NT2/D1 (cell line): ENCODE data around the gene CCDC68.

Experiments used
- DNase-seq: peaks from one replicate; pipeline ENCODE4 v3.0.0-alpha.2; 2011; ENCODE audit warnings: low read depth, low spot score
- H3K27me3 ChIP-seq: 2 replicates; pipeline ENCODE4 v1.6.0; 2011; ENCODE audit warnings: mild to moderate bottlenecking; ENCODE audit not compliant: insufficient read length, insufficient read depth
- H3K36me3 ChIP-seq: 2 replicates; pipeline ENCODE4 v1.6.1; 2011; ENCODE audit warnings: mild to moderate bottlenecking, low read length, mixed read lengths; ENCODE audit not compliant: insufficient read depth, insufficient read length
- H3K4me1 ChIP-seq: 2 replicates; pipeline ENCODE4 v1.5.1; 2011; ENCODE audit not compliant: insufficient read depth, insufficient read length
- H3K4me3 ChIP-seq: 2 replicates; pipeline ENCODE4 v1.5.1; 2011; ENCODE audit warnings: low read depth; ENCODE audit not compliant: insufficient read length
- H3K9ac ChIP-seq: 2 replicates; pipeline ENCODE4 v1.6.0; 2011; ENCODE audit warnings: low read depth; ENCODE audit not compliant: insufficient read length
- H3K9me3 ChIP-seq: 2 replicates; pipeline ENCODE4 v1.5.1; 2011; ENCODE audit warnings: mild to moderate bottlenecking, low read length; ENCODE audit not compliant: insufficient read depth
- SUZ12 ChIP-seq: IDR thresholded peaks from 2 replicates; pipeline ENCODE4 v1.6.1; 2011; ENCODE audit not compliant: insufficient read length, insufficient read depth; ENCODE audit errors: extremely low read depth
- YY1 ChIP-seq: IDR thresholded peaks from 2 replicates; pipeline ENCODE4 v1.6.1; 2011; ENCODE audit not compliant: insufficient read length, insufficient read depth
- ZNF274 ChIP-seq: IDR thresholded peaks from 2 replicates; pipeline ENCODE4 v1.6.1; 2011; ENCODE audit warnings: mild to moderate bottlenecking, low read depth, low read length

CCDC68 gene

DNA sequence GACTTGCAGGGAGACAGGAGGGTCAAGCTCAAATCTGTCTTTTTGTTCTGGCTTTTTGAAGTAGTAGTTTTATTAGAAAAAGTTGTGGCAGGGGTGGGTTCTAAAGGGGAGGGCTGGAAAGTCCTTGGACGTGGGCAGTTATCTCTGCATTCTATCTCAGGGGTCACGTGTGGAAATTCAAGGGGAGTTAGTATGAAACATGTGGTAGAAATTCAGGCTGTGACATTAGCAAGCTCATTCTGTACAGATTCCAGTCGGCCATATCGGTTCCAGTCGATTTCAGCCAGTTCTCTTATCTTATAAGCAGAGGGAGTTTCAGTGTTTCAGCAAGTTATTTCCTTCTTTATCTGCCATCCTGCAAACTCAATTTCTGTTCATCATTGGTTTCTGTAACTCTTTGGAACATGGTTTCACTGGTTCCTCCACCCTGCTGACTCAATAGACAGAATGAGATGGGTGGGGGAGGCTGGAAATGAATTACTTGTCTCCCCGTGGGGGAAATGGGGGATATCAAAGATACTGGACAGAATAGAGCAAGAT lies 78.0 kb downstream of the CCDC68 start:
- DNase-seq, result no peak
- Histone ChIP-seq H3K4me1 (no peaks in the 10 kb centered on the region), H3K9me3 (no peaks in the 10 kb centered on the region), H3K36me3 (no peaks in the 10 kb centered on the region), H3K4me3 (no peak overlapping the region), H3K9ac (no peak overlapping the region), H3K27me3 (no peaks in the 10 kb centered on the region)
- no peak for TF ChIP-seq ZNF274
- TF ChIP-seq SUZ12, result no peak

DNA sequence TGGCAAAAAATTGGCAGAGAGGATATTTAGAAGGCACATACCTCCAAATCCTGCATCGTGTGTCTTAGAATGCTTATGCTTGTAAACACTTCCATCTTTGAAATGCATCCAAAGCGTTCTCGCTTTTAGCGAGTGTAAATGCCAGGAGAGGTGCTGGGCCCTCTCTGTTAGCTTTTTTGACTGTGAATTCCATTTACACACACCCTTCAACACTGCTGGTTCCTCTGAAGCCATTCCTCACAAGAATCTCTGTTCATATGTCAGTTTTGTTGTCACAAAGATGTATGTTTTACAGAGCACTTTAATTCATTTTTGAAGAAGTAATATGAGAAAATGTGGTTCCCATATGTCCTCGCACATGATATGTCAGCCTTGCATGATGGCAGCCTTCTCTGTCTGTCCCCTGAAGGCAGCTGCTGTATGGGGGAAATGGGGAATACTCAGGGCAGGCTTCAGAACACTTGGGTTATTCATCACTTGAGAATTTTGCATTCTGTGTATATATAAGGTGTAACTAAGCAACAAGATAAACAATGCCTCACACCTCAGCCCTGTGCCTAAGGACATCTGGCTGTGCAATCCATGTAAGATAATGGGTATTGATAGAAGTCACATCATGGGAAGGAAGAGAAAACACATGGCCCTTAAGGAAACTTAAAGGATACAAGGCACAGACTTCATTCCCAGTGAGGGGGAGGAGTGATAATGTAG lies 78.7 kb downstream of the CCDC68 start:
- no peaks in the 10 kb centered on the region for H3K27me3 ChIP-seq
- H3K36me3 ChIP-seq, result no peaks in the 10 kb centered on the region
- H3K9ac ChIP-seq, result no peak overlapping the region
- H3K9me3 ChIP-seq, result no peaks in the 10 kb centered on the region
- H3K4me3 ChIP-seq, result no peak overlapping the region
- peak; percentile 1 for DNase-seq
- TF ChIP-seq SUZ12, result no peak
- no peak for TF ChIP-seq YY1
- no peak for TF ChIP-seq ZNF274
- no peaks in the 10 kb centered on the region for H3K4me1 ChIP-seq

DNA sequence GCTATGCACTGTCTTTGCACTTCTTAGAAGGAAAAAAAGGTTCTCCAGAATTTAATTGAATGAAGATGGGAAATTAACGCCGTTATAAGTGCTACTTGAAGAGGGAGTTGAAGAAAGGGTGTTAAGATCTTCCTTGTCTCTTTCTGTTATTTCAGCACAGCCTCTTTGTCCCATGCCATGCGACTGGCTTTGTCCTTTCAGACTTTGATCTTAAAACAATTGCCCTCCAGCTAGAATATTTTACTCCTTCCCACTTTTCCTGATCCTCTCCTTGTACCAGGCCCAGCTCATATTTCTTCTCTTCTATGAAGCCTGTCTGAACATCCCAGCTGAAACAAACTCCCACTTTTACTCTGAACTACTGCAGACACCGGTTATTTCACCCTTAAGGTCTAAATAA lies 79.6 kb downstream of the CCDC68 start:
- TF ChIP-seq YY1 (no peak), ZNF274 (no peak), SUZ12 (no peak)

GRCh38 chr18:54878659-54879358 lies 80.5 kb downstream of the CCDC68 start:
- Histone ChIP-seq H3K9me3 (no peaks in the 10 kb centered on the region), H3K4me1 (no peaks in the 10 kb centered on the region), H3K36me3 (no peaks in the 10 kb centered on the region), H3K27me3 (no peaks in the 10 kb centered on the region), H3K9ac (no peak overlapping the region), H3K4me3 (no peak overlapping the region)
- TF ChIP-seq ZNF274 (no peak), SUZ12 (no peak), YY1 (no peak)
- DNase-seq, result no peak

More for the DNA sequence above, 79.6 kb downstream of the CCDC68 start:
- Histone ChIP-seq H3K27me3 (no peaks in the 10 kb centered on the region), H3K4me3 (no peak overlapping the region), H3K9ac (no peak overlapping the region), H3K4me1 (no peaks in the 10 kb centered on the region), H3K9me3 (no peaks in the 10 kb centered on the region), H3K36me3 (no peaks in the 10 kb centered on the region)
- DNase-seq, result no peak

DNA sequence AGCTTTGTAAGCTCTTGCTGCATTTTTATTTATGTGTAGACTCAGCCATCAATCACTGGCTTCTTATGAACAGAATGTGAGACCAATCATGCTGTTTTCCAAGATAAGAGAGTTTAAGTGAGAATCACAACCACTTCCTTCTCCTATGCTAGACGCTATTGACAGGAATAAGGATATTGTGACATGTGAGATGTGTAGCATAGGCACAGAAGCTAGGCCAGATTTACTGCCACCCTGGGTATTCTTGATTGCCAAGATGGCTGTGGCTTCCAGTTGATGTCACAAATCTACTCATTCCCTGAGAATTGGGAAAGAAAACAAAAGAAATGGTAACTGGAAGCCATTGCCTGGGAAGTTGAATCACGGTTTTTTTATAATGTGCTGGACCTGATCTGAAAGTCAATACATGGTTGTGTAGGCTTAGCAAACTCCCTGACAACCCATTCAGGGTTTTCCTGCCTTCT lies 81.1 kb downstream of the CCDC68 start:
- DNase-seq, result no peak
- H3K4me3 ChIP-seq, result no peak overlapping the region
- no peaks in the 10 kb centered on the region for H3K27me3 ChIP-seq
- H3K36me3 ChIP-seq, result no peaks in the 10 kb centered on the region
- H3K9me3 ChIP-seq, result no peaks in the 10 kb centered on the region
- TF ChIP-seq ZNF274 (no peak), SUZ12 (no peak), YY1 (no peak)
- H3K4me1 ChIP-seq, result no peaks in the 10 kb centered on the region
- no peak overlapping the region for H3K9ac ChIP-seq

DNA sequence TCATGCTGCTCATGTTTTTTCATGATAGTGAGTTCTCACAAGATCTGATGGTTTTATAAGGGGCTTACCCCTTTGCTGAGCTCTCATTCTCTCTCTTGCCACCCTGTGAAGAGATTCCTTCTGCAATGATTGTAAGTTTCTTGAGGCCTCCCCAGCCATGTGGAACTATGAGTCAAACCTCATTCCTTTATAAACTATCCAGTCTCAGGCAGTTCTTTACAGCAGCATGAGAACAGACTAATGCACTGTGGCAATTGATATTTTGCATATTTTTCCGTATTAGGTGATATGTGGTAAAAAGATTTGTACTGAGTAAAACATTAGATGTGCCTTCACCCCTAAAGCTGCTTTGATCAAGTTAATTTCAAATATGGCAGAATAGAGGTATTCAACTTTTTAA lies 82.2 kb downstream of the CCDC68 start:
- Histone ChIP-seq H3K9ac (no peak overlapping the region), H3K4me3 (no peak overlapping the region), H3K9me3 (no peaks in the 10 kb centered on the region), H3K36me3 (no peaks in the 10 kb centered on the region), H3K27me3 (no peaks in the 10 kb centered on the region), H3K4me1 (no peaks in the 10 kb centered on the region)
- DNase-seq, result no peak
- TF ChIP-seq SUZ12 (no peak), YY1 (no peak), ZNF274 (no peak)

DNA sequence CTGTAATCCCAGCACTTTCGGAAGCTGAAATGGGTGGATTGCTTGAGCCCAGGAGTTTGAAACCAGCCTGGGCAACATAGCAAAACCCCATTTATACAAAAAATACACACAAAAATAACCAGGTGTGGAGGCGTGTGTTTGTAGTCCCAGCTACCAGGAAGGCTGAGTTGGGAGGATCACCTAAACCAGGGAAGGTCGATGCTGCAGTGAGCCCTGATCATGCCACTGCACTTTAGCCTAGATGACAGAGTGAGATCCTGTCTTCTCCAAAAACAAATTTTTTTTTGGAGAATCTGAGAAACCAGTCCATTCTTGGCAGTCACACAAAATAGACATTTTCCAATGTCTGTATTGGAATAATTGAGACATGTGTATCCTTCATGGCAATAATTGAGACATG lies 84.2 kb downstream of the CCDC68 start:
- no peaks in the 10 kb centered on the region for H3K9me3 ChIP-seq
- DNase-seq, result no peak
- no peaks in the 10 kb centered on the region for H3K36me3 ChIP-seq
- H3K4me3 ChIP-seq, result no peak overlapping the region
- no peak for TF ChIP-seq ZNF274
- TF ChIP-seq SUZ12, result no peak
- no peak for TF ChIP-seq YY1
- no peak overlapping the region for H3K9ac ChIP-seq
- H3K4me1 ChIP-seq, result no peaks in the 10 kb centered on the region
- no peaks in the 10 kb centered on the region for H3K27me3 ChIP-seq
